ENCODE measurements around the gene DBH. TPM values are rescaled to one million over a fixed set of nuclear protein-coding genes. Genes with fewer than 3 reads are reported as not detected.

The DBH gene
- total RNA-seq, 3 donors from 2014 or later (not counting 1 experiment from before 2014, with no cell fraction given): not detected

DNA sequence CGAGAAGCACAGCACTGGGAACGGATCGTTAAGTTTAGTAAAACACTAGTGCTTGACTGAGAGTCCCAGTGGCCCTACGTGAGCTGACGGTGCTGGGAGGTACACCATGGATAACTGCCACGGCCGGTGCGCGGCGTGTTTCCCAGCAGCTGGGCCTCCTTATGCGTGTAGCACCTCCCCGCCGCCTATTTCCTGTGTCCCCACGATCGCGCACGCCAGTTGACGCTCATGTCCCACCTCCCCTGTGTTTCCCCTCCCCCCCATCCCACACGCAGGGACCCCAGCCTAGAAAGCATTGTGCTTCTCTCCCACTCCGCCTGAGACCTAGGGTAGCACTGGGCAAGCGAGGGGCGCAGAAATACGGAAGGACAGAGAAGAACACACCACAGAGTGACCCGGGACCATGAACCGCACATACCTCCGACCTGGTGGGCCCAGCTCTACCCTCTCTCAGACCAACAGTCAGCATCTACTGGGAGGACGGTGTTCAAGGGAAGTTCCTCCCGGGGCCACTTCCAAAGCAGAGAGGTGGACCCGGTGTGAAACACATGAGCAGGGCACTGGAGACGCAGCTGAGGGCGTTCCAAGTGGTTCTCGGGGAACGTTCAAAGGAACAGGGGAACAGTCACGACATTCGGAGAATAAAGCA, 45.6 kb downstream of the DBH start:
- no peak for ATAC-seq
- 93% methylated on average over 35 of the region's 35 CpGs for WGBS (ENCODE audit: insufficient coverage)
- no peaks in the 10 kb centered on the region for H3K36me3 ChIP-seq (ENCODE audit: control insufficient read depth, insufficient read depth, low read length)
- TF ChIP-seq CTCF (IDR thresholded peaks at IDR 0.05): no peak
- H3K27ac Mint-ChIP-seq: no peak overlapping the region
- no peak overlapping the region for H3K27ac ChIP-seq (ENCODE audit: low read length)
- DNase-seq: no peak
- H3K9me3 Mint-ChIP-seq: no peaks in the 10 kb centered on the region
- H3K4me3 Mint-ChIP-seq: no peak overlapping the region
- no peaks in the 10 kb centered on the region for H3K9me3 ChIP-seq (ENCODE audit: control insufficient read depth, insufficient read depth, low read length)
- no peaks in the 10 kb centered on the region for H3K27me3 Mint-ChIP-seq (ENCODE audit: low read depth in 2 of 2)
- no peaks in the 10 kb centered on the region for H3K36me3 Mint-ChIP-seq
- no peak overlapping the region for H3K4me3 ChIP-seq (ENCODE audit: low read length)
- peaks cover 36% of the 10 kb centered on the region for H3K4me1 ChIP-seq (ENCODE audit: control insufficient read depth, insufficient read depth, low read length)
- intact Hi-C loops (cut with micrococcal nuclease): no loop called here
- no peaks in the 10 kb centered on the region for H3K27me3 ChIP-seq (ENCODE audit: control insufficient read depth, insufficient read depth, low read length)
- H3K4me1 Mint-ChIP-seq: peaks cover 0 to 5% of the 10 kb centered on the region in 2 donors

- no peak for ATAC-seq
- H3K4me3 ChIP-seq (ENCODE audit: low read length): no peak overlapping the region
- Mint-ChIP-seq H3K27ac (no peak overlapping the region), H3K4me1 (no peaks in the 10 kb centered on the region), H3K4me3 (no peak overlapping the region), H3K36me3 (no peaks in the 10 kb centered on the region), H3K27me3 (ENCODE audit: low read depth in 2 of 2) (no peaks in the 10 kb centered on the region), H3K9me3 (no peaks in the 10 kb centered on the region)
- TF ChIP-seq CTCF (IDR thresholded peaks at IDR 0.05): no peak
- H3K27ac ChIP-seq (ENCODE audit: low read length): no peak overlapping the region
- no peaks in the 10 kb centered on the region for H3K36me3 ChIP-seq (ENCODE audit: control insufficient read depth, insufficient read depth, low read length)
- no peaks in the 10 kb centered on the region for H3K27me3 ChIP-seq (ENCODE audit: control insufficient read depth, insufficient read depth, low read length)
- peak in 1 of 2 donors; percentile 54 for DNase-seq
- intact Hi-C loops (cut with micrococcal nuclease): no loop called here
- H3K4me1 ChIP-seq (ENCODE audit: control insufficient read depth, insufficient read depth, low read length): peaks cover 24% of the 10 kb centered on the region
- no peaks in the 10 kb centered on the region for H3K9me3 ChIP-seq (ENCODE audit: control insufficient read depth, insufficient read depth, low read length)
- WGBS (ENCODE audit: insufficient coverage): 82% methylated on average over 20 of the region's 20 CpGs
Measured at GRCh38 chr9:133682818-133683585, 46.8 kb downstream of the DBH start.

- Histone ChIP-seq H3K36me3 (ENCODE audit: control insufficient read depth, insufficient read depth, low read length) (no peaks in the 10 kb centered on the region), H3K27me3 (ENCODE audit: control insufficient read depth, insufficient read depth, low read length) (no peaks in the 10 kb centered on the region), H3K9me3 (ENCODE audit: control insufficient read depth, insufficient read depth, low read length) (no peaks in the 10 kb centered on the region), H3K4me3 (ENCODE audit: low read length) (no peak overlapping the region), H3K27ac (ENCODE audit: low read length) (no peak overlapping the region), H3K4me1 (ENCODE audit: control insufficient read depth, insufficient read depth, low read length) (peaks cover 24% of the 10 kb centered on the region)
- TF ChIP-seq CTCF (IDR thresholded peaks at IDR 0.05): no peak
- Mint-ChIP-seq H3K27ac (no peak overlapping the region), H3K9me3 (no peaks in the 10 kb centered on the region), H3K36me3 (no peaks in the 10 kb centered on the region), H3K4me1 (no peaks in the 10 kb centered on the region), H3K27me3 (ENCODE audit: low read depth in 2 of 2) (no peaks in the 10 kb centered on the region), H3K4me3 (no peak overlapping the region)
- intact Hi-C loops (cut with micrococcal nuclease): no loop called here
- ATAC-seq: peak in 2 of 3 donors; percentile 48 to 70
- 61% methylated on average over 19 of the region's 19 CpGs for WGBS (ENCODE audit: insufficient coverage)
- DNase-seq: peak in 1 of 2 donors; percentile 92
Measured at GRCh38 chr9:133683586-133684120, 47.5 kb downstream of the DBH start.

All from natural killer cell (primary cell).